ENCODE measurements around the gene MRRF. TPM values are rescaled to one million over a fixed set of nuclear protein-coding genes. Genes with fewer than 3 reads are reported as not detected.

MRRF gene
- total RNA-seq, 1 experiment from 2014 or later = 37.9 TPM

DNA sequence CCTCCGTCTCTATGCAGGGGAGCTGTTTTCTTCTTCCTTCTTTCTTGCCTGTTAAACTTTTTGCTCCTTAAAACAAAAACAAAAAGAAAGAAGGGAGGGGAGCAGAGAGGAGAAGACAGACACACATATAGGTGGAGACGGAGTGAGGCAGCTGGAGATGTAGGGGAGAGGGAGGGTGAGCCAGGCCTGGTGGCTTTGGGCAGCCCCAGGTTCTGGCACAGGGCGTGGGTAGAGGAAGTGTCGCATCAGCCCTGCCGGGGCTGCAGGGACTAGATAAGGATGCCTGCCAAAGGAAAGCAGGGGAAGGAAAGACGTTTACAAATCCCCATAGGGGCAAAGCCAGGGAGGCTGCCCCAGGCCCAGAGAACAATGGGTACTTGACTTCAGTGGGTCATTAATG is 67.4 kb downstream of the MRRF start:
- DNase-seq (ENCODE audit: low read depth) = no peak

DNA sequence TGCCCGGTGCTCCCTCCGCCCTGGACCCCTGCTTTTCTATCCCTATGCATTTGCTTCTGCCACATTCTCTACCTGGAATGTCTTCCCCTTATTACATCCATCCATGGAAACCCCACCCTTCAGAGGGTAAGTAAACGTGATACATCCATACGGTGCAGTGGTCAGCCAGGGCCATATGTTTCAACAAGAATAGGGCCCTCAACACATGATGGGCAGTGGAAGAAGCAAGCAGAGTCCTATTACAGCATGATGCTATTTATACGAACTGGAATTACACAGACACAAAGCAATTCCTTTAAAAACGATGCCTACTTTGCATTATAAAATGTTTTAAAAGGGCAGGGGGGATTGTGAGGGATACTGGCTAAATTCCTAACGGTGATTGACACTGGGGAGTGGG is 68.0 kb downstream of the MRRF start:
- no peak for DNase-seq (ENCODE audit: low read depth)

DNA sequence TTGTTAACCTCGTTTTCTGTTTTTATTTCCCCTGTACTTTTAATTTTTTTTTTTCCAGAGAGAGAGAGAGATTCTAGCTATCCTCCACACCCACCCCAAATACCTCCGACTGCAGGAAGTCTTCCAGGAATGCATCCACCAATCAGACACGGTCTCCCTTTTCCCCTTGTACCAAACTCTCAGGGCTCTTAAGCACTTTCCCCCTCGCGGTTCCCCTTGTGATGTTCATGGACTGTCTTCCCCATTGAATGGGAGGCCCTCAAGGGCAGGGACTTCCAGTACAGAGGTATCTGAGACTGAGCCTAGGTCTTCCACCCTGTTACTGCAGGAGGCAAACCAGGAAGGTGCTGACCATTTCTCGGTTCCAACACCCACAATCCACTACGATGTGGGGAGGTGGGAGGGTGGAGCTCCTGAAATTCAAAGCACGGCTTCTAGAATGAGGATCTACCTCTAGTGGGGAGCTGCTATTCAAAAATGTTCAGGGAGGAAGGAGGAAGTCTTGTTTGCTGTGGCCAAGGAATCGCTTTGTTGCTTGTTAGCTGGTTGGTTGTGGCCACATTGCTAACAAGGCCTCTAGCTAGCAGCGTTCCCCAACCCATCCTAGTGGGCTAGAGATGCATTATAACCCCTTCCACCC is 68.6 kb downstream of the MRRF start:
- DNase-seq (ENCODE audit: low read depth) = no peak

DNA sequence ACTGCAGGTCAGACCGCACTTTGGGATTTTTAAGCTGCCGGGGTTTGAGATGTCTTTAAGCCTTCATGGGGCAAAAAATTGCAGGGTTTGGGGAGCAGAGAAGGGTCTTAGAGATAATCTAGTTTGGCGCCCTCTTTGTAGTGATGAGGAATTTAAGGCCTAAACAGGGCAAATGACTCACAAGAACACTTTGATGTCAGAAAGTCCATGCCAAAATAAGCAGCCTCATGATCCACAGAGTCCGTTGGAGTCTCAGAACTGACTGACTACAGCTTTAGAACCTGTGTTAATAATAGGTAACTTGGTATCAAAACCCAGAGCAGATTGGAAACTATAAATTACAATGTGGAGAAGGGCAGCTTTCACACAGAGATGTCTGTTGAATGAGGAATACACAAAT is 70.2 kb downstream of the MRRF start:
- DNase-seq (ENCODE audit: low read depth) = peak; percentile 36

DNA sequence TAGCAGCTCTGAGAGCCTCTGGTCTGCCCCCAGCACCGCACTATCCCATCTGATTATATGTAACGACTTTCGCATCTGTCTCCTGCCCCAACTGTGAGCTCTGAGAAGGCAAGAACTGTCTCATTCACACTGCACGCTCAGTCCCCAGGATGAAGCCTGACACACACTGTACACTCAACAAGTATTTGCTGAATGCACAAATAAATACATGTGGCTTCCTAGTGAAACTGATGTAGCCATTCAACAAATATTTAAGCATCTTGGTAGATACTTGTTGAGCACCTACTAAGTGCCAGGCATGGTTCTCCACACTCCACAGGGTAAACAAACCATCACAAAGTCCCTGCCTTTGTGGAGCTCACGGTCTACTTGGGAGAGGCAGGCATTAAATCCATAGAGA is 71.5 kb downstream of the MRRF start:
- no peak for DNase-seq (ENCODE audit: low read depth)

DNA sequence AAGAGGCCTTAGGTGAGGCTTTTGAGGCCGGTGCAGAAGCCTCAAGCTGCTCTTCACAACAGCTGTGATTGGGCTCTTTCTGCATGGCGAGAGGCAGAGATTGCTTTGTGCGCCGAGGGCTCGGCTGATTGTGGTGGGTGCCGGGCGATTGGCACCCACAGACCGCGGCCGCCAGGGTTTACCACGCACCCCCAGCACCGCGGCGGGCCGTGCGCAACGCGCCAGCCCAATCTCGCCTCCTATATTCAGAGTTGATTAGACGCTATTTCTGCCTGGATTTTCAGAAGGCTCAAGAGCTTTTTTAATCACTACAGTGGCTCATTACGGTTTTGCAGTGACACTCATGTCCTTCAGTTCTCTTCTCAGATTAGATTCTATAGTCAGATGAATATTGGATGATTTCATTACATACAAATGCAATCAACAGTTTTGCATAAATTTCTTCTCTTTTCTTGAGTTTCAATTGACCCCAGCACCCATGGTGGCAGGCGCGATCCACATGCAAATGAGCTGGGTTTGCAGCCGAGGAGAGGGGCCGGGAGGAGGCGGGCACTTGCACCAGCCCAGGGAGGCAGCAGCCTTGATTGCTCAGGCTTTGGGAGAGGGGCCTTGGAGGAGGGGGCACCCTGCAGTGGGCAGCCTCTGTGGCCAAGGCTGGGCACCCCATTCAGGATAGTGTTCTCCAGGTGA is 72.3 kb downstream of the MRRF start:
- DNase-seq (ENCODE audit: low read depth) = no peak

DNA sequence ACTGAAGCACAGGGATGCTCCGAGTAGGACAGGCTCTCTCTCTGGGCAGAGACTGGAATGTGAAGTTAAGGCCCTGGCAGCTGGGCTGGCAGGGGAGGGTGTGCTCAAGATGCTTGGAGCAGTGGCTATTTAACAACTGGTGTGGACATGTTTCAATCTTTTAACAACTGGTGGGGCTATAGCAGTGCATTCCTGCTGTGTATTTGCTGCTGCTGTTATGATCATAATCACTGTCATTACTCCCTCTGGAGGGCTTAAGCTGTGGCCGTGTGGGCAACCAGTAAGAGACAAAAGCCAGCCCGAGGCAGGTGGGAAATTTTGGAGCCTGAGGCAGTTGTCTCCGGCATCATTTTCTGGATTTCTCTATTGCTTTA is 72.9 kb downstream of the MRRF start:
- DNase-seq (ENCODE audit: low read depth) = no peak

DNA sequence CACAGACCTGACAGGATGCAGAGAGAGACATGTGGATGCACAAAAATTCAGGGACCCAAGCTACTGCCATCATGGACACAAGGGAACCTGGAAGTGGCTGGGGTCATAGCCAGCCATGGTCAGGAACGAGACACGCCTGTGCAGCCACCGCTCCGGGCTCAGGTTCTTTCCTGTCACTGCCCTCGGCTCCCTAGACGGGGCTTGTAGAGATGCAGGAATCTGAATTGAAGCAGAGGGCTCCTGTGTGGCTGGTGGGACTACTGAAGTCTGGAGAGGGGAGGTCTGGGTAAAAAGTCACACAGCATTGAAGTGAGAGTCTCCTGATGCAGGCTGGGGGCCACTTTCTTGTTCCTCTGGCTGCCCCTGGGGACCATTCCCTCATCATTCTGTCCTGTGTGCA is 73.9 kb downstream of the MRRF start:
- DNase-seq (ENCODE audit: low read depth) = no peak

DNA sequence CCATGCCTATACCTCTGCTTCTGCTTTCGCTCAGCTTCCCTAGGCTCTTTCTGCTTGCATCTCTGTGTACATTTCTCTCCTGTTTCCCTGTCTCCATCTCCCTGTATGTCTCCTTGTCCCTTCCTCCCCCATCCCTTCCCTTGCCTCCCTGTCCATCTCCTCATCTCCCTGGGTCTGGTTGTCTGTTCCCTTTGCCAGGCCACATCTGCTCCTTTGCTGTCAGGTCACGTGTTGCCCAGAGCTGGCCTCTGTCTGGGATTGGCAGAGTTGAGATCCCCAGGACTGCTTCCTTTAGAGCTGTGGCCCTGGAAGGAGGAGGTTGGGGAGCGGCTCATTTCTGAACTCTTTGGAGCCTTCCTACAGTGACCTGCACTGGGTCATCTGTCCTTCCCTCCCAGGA is 74.3 kb downstream of the MRRF start:
- DNase-seq (ENCODE audit: low read depth) = no peak

DNA sequence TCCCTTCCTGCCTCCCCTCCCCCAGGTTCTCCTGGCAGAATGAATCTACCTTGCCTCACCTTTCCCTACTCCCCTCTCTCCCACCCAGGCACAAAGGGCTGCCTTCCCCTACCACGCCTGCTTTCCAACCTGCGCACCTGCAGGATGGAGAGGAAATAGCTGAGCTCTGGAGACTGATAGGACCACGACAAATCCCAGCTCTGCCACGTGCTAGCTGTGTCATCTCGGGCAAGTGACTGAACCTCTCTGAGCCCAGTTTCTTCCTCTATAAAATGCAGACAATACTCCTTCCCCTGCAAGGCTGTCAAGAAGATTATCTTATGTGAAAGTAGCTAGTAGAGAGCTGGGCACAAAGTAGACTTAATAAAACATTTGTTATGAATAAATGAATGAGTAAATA is 74.9 kb downstream of the MRRF start:
- DNase-seq (ENCODE audit: low read depth) = no peak

DNA sequence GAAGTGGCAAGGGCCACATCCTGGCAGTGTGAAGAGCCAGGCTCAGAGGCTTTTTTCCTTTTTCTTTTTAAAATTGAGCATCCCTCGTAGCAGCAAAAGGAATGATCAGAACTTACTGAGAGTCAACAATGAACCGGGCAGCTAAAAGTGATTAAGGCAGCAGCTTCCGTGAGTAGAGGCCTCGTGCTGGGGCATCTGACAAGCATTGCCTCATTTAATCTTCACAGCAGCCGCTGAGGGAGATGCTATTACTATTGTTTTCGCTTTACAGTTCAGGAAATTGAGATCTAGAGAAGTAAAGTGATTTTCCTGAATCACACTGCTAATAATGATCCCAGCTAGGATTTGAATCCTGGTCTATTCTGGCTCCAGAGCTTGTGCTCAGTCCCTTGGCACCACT is 75.5 kb downstream of the MRRF start:
- DNase-seq (ENCODE audit: low read depth) = no peak

DNA sequence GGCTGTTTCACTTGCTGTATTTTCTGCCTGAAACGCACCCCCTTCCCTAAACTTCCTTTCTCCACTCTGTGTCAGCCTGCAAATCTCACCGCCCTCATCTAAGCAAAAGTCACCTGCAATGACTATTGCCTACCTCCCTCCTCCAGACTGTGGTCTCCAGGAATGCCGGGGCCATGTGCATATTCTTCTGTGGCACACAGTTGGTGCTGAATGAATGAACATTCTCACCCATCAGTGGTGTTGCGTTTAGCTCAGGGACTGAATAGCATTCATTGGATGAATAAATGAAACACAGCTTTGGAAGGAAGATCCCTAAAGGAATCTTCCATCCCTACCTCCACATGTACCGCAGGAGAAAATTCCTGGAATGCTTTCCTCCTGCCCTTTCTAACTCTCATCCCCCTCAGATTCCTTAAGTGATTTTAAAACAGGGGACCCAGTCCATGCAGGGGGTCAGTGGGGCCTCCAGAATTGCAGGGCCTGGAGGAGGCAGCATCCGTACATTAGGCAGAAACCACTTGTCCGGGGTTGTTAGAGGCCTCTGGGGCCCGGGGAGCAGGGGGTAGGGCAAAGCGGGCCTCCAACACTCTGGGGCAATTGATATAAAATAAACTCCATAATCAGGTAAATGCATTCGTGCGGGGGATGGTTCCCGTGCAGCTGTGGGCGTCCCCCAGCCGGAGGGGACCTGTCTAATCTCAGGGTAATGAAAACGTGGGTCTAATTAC is 77.8 kb downstream of the MRRF start:
- DNase-seq (ENCODE audit: low read depth) = no peak

DNA sequence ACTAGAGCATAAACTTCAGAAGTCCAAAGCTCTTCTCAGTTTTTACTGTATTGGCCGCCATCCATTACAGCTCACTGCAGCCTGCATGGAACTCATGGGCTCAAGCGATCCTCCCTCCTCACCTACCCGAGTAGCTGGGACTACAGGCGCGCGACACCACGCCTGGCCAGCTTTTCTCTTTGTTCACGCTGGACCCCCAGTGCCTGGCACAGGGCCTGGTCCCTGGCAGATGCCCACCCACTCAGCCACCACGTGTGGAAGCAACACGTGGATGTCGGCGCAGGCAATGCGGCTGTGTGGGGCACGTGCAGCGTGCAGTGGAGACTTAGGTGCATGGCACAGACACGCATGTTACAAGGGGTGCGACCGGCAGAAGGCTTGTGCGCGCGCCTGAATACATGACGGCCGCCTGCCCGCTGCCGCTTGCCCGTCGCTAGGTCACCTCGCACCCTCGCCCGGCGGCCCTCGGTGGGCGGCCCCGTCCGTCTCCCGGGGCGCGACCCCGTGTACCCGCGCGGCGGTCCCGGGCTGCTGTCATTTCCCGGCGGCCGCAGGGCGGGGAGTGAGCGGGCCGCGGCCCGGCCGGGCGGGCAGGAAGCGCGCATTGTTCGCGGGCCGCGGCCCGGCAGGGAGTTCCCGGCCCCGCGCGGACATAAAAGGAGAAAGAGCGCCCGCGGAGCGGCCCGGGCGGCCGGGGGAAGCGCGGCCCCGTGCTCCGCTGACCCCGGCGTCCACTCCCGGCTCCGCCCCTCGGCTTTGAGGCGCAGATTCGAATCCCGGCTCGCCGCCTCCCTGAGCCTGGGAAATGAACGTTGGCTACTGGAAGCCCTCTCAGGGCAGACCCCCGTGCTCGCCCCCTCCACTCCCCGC is 82.0 kb downstream of the MRRF start:
- peak; percentile 37 for DNase-seq (ENCODE audit: low read depth)

DNA sequence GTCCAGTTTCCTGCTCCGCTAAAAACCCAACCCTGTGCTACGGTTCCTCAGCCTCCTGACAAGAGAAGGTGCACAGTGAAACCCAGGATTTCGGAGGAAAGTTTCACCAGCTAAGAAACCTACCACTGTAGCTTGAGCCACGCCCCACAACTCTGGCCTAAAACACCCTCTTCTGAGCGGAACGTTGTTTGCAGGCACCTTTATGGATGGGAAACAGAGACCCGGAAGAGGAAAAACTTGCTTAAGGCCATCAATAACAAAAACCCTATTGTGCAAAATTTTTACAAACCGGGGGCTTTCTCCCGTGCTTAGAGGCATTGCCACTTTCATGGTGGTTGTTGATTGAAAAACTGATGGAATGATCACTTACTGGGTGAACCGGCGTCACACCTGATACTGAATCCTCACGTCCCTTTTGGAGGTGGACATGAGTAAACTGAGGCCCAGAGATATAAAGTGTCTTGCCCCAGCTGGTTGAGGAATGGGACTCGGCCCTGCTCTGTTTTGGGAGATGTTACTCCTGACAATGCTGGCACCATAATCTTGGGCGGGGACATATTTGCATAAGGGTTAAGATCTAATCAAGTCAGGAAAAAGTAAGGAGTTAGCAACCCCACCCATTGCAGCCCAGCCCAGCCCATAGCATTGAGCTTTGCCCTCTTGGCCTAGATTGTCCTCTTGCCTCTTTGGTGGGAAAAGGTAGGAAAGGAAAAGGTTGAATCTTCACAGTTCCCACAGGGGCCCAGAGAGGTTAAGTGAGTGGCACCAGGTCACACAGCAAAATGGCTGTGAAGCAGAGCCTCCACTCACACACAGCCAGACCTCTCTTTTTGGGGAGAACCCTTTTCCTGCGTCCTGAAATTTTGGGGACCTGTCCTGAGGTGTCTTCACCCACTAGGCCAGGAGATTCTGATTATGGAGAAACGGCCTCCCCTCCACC is 82.9 kb downstream of the MRRF start:
- DNase-seq (ENCODE audit: low read depth) = peak; percentile 64

DNA sequence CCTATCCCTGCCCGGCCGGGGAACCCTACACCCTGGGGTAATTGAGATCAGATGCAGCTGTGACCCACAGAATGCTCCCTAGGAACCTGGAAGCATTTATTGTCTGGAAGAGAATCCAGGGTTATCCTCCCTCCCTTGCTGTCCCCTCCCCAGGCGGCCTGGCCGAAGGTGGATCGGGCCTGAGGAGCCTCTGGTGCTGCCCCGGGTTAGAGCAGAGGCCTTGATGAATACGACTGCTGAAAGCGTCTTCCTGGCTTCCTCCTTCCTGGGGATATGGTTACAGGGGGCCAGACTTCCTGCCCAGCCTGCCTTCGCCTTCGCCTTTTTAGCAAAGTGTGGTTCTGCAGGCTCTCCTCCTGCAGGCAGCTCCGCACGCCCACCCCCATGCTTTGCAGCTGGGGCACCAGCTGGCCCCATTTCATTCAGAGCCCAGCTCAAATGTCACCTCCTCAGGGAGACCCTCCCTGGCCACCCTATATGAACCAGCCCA is 83.7 kb downstream of the MRRF start:
- DNase-seq (ENCODE audit: low read depth) = no peak

DNA sequence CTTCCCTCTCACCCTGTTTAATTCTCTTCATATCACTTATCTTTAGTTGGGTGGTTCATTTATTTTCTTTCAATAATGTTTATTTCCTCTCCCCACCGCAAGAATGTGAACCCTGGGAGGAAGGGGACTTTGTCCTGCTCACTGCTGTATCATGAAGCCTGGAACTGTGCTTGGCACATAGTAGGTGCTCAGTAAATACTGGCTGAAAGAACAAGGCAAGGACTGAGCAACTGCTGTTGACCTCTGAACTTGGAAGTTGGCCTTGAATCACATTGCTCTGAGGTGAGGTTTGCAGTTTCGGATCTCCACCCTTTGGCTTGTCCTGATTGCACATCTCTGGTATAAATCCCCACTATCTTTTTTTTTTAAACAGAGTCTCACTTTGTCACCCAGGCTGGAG is 84.1 kb downstream of the MRRF start:
- DNase-seq (ENCODE audit: low read depth) = no peak

DNA sequence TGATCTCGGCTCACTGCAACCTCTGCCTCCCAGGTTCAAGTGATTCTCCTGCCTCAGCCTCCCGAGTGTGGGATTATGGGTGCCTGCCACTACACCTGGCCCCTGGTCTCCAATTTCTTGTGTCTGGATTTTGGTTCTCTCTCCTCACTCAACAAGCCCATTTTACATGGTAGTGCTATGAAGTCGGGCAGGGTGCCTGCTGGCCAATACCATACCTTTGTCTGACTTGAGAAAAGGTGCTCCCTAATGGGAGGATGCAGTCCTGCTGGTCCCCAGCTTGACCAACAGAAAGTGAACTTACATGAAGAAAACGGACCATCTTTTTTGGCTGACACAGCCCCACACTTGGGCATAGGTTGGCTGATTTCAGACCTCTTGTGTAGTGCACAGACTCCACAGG is 84.5 kb downstream of the MRRF start:
- no peak for DNase-seq (ENCODE audit: low read depth)

DNA sequence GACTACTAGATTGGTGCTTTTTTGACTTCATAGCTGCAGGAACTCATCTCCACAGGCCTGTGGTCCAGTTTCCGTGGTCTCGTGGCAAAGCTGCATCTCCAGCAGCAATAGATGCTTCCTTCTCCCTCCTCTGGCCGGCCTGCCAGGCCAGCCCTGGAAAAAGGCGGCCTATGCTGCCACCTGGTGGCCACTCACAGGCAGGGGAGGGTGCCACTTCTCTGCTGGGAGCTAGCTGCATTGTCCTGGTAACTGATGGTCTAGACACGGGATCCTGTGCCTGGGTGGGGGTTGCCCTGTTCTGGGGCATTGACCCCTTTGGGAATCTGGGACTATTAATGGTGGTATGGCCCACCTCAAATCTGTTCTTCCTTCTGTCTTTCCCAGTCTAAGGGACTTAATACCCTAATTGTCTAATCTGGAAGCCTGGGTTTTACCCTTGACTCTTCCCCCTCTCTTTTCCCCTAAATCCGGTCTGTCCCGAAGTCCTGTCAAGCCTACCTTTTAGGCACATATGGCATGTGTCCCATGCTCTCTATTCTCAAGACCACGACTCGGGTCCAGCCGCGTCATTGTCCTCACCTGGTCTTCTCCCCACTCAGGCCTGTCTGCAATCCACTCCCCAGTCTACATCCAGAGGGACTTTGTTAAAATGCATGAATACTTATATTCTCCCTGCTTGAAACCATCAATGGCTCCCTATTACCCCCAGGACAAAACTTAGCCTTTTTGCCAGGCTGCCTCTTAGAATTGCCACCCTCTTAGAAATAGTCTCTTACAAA is 86.1 kb downstream of the MRRF start:
- DNase-seq (ENCODE audit: low read depth) = peak; percentile 75

DNA sequence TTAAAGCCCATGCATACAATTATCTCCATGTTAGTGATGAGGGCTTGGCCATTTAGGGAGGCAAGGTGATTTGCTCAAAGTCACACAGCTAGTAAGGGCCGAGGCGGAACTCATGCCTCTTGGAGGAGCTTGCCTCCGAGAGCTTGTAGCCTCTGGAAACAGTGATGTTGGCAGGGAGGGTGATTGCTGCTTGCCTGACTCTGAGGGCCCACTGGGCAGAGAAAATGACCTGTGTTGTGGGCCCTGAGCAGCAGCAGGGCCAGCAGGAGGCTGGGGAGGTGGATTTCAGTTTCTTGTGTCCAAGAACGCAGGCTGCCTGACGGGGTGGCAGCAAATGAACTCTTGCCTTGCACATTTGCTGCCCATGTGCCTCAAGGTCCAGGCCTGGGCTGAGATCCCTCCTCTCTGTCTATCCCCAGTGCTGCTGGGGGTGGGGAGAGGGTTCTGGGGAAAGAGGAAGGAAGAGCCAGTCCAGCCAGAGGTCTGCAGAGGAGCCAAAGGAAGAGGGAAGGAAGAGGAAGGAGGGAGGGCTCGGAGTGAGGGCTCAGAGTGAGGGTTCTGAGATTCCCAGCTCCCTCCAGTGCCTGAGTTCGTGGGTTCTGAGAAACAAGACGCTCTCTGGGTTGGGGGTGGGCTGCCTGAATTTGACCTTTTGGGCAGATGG is 90.0 kb downstream of the MRRF start:
- DNase-seq (ENCODE audit: low read depth) = no peak

Measured in M059J (cell line).